K562 (cell line): ENCODE data around the gene RNF224. TPM values are rescaled to one million over a fixed set of nuclear protein-coding genes. Genes with fewer than 3 reads are reported as not detected.

Source experiments
- ATAC-seq: fragments of 200-7000 bp; cut with Tn5 transposase; 3 replicates; pipeline ENCODE4 v1.9.1; 2020; ENCODE audit warnings: moderate library complexity
- BruUV-seq: library from RNA; stranded (reverse); fragments of 400-500 nt; replicated peaks from 2 replicates; lab custom pipeline; 2021; lab: Mats Ljungman, UMichigan
- CTCF ChIA-PET: fragments of 300-600 bp; formaldehyde crosslinking; extraction: SDS; loops from one replicate; lab custom pipeline; 2021; ENCODE audit warnings: low intra/inter-chr PET ratio; lab: Yijun Ruan, JAX
- POLR2A ChIA-PET: fragments of 300-600, 350-650 bp; sonication (Branson Sonifier 250); formaldehyde crosslinking; extraction: SDS; loops from one replicate; lab custom pipeline; 2021; ENCODE audit warnings: antibody characterized with exemption, inconsistent platforms; lab: Yijun Ruan, JAX
- DNase-seq, 4 experiments: peaks; one replicate each; pipeline versions ENCODE4 v3.0.0 to v3.0.0-alpha.2; 2011 to 2018; ENCODE audit warnings: low spot score in 3 of 4, mixed read lengths in 3 of 4; ENCODE audit errors: extremely low read depth in 1 of 4
- FAIRE-seq: peaks from 2 replicates; lab custom pipeline; 2011; peaks lifted over from hg19 to GRCh38; lab: Jason Lieb, UNC
- H2AFZ ChIP-seq: 2 replicates; pipeline ENCODE4 v1.6.0; 2011; ENCODE audit warnings: low read depth, low read length, control low read depth, inconsistent platforms
- H3K27ac ChIP-seq: fragments of 200-600 bp; 3 replicates; pipeline ENCODE4 v1.8.0; 2011; ENCODE audit warnings: low read depth, mild to moderate bottlenecking, control low read depth, inconsistent platforms, low read length, moderate library complexity, mixed read lengths; ENCODE audit errors: extremely low read depth
- H3K27me3 ChIP-seq, 2 experiments: fragments of 300-600 bp in 1 of 2; 2 replicates in 1 of 2; 3 replicates in 1 of 2; pipeline versions ENCODE4 v1.6.0 to v1.8.0; 2011; ENCODE audit warnings: inconsistent platforms in 2 of 2, low read length in 2 of 2, mild to moderate bottlenecking in 1 of 2, mixed read lengths in 1 of 2, moderate library complexity in 1 of 2; ENCODE audit not compliant: control insufficient read depth in 2 of 2, insufficient read depth in 2 of 2
- H3K36me3 ChIP-seq: fragments of 300-600 bp; 3 replicates; pipeline ENCODE4 v1.8.0; 2011; ENCODE audit warnings: mild to moderate bottlenecking, low read length, inconsistent platforms; ENCODE audit not compliant: control insufficient read depth, insufficient read depth
- H3K4me1 ChIP-seq, 2 experiments: fragments of 200-600 bp in 1 of 2; replicated peaks in 1 of 2; 2 replicates in 1 of 2; 3 replicates in 1 of 2; pipeline versions ENCODE4 v1.5.1 to v1.8.0; 2011; ENCODE audit warnings: inconsistent platforms in 2 of 2, low read length in 2 of 2, mild to moderate bottlenecking in 1 of 2, mixed read lengths in 1 of 2, moderate library complexity in 1 of 2; ENCODE audit not compliant: control insufficient read depth in 2 of 2, insufficient read depth in 2 of 2
- H3K4me2 ChIP-seq: 2 replicates; pipeline ENCODE4 v1.6.1; 2011; ENCODE audit warnings: low read length, control low read depth, inconsistent platforms, mixed read lengths; ENCODE audit not compliant: insufficient read depth
- H3K4me3 ChIP-seq: fragments of 200-600 bp; sonication (generic), shearing (Covaris generic); 2 replicates; pipeline ENCODE4 v1.5.1; 2016; ENCODE audit warnings: control low read depth, inconsistent platforms
- H3K79me2 ChIP-seq: fragments of 200-600 bp; 3 replicates; pipeline ENCODE4 v1.8.0; 2011; ENCODE audit warnings: low read length, inconsistent platforms; ENCODE audit not compliant: control insufficient read depth, insufficient read depth
- H3K9ac ChIP-seq, 2 experiments: 2 replicates each; pipeline versions ENCODE4 v1.6.0 to v1.6.1; 2011; ENCODE audit warnings: low read depth in 2 of 2, low read length in 2 of 2, control low read depth in 1 of 2, inconsistent platforms in 1 of 2, mild to moderate bottlenecking in 1 of 2, mixed read lengths in 1 of 2; ENCODE audit not compliant: insufficient read depth in 1 of 2
- H3K9me1 ChIP-seq: one replicate; pipeline ENCODE4 v1.6.0; 2011; ENCODE audit warnings: inconsistent platforms, mild to moderate bottlenecking, low read length, moderate library complexity; ENCODE audit not compliant: control insufficient read depth, insufficient read depth
- H3K9me3 ChIP-seq: replicated peaks from 2 replicates; pipeline ENCODE4 v1.5.1; 2011; ENCODE audit warnings: low read depth, low read length, inconsistent platforms; ENCODE audit not compliant: control insufficient read depth, insufficient read depth
- H4K20me1 ChIP-seq: replicated peaks from 2 replicates; pipeline ENCODE4 v1.6.1; 2011; ENCODE audit warnings: low read length, inconsistent platforms, mixed read lengths; ENCODE audit not compliant: control insufficient read depth, insufficient read depth
- FOXM1 ChIP-seq, 2 experiments: fragments of 450-650 bp in 1 of 2; sonication (generic) in 1 of 2; formaldehyde crosslinking in 1 of 2; IDR thresholded peaks; 2 replicates each; pipeline versions ENCODE4 v1.6.1 to v1.9.0; 2017 to 2022; ENCODE audit warnings: low read depth in 2 of 2, mild to moderate bottlenecking in 2 of 2, missing genetic modification reagents in 1 of 2, moderate library complexity in 1 of 2
- HNRNPUL1 ChIP-seq: fragments of 200-400 bp; formaldehyde crosslinking; IDR thresholded peaks from 2 replicates; pipeline ENCODE4 v1.6.1; 2017; ENCODE audit warnings: low read length
- POLR2G ChIP-seq: fragments of 200-400 bp; formaldehyde crosslinking; IDR thresholded peaks from 2 replicates; pipeline ENCODE4 v1.6.1; 2017; ENCODE audit warnings: low read depth, mild to moderate bottlenecking, antibody characterized with exemption, low read length, moderate library complexity
- PURB ChIP-seq: sonication (generic); formaldehyde crosslinking; IDR thresholded peaks from 2 replicates; pipeline ENCODE4 v1.9.0; 2021; ENCODE audit warnings: low read depth, mild to moderate bottlenecking, missing genetic modification reagents
- RBFOX2 ChIP-seq: fragments of 200-400 bp; formaldehyde crosslinking; IDR thresholded peaks from 2 replicates; pipeline ENCODE4 v1.6.1; 2017; ENCODE audit warnings: low read depth, mild to moderate bottlenecking, low read length, moderate library complexity
- WGBS: fragments of 100-300 bp; shearing (Covaris generic); methylation state at CpG from one replicate; pipeline ENCODE4 v1.1.6; 2016; ENCODE audit warnings: low coverage, mixed read lengths; ENCODE audit not compliant: insufficient coverage; ENCODE audit errors: missing lambda C conversion rate; 5-methylcytosine and 5-hydroxymethylcytosine counted together
- in situ Hi-C: fragments of 300-500 bp; cut with MboI; formaldehyde crosslinking; loops from 4 replicates; pipeline ENCODE4 v1.15.0; 2018; ENCODE audit warnings: inconsistent platforms, mixed read lengths
- intact Hi-C: fragments of 100-400 bp; cut with micrococcal nuclease; formaldehyde crosslinking; loops from 2 replicates; pipeline ENCODE4 v1.14.2; 2022
- polyA plus RNA-seq, 8 experiments: library from polyadenylated mRNA; depleted of rRNA in 4 of 8; stranded (reverse) in 5 of 8; unstranded in 3 of 8; fragments of >200 nt; fragmentation: Nextera tagmentation in 2 of 8; fragmentation: Illumina TruSeq in 1 of 8; extraction: Ambion mirVana in 2 of 8; extraction: Trizol in 1 of 8; gene quantifications; 2 replicates each; pipeline versions ENCODE4 v1.2.1 to v1.2.3, GENCODE V29; 2011 to 2014; ENCODE audit warnings: inconsistent platforms in 1 of 8, missing spikeins in 1 of 8
- total RNA-seq, 7 experiments: library from RNA; depleted of rRNA in 6 of 7; stranded (reverse); fragments of >200 nt in 6 of 7; fragmentation: Illumina TruSeq in 2 of 7; extraction: Trizol in 2 of 7; gene quantifications; 2 replicates each; pipeline versions ENCODE4 v1.2.1 to v1.2.3, GENCODE V29; 2011 to 2021; ENCODE audit warnings: low replicate concordance in 1 of 7

The RNF224 gene
- total and polyA plus RNA-seq, 9 of the 15 experiments (the other 6 are each of a cell fraction or from before 2014, with no cell fraction given), result not detected

DNA sequence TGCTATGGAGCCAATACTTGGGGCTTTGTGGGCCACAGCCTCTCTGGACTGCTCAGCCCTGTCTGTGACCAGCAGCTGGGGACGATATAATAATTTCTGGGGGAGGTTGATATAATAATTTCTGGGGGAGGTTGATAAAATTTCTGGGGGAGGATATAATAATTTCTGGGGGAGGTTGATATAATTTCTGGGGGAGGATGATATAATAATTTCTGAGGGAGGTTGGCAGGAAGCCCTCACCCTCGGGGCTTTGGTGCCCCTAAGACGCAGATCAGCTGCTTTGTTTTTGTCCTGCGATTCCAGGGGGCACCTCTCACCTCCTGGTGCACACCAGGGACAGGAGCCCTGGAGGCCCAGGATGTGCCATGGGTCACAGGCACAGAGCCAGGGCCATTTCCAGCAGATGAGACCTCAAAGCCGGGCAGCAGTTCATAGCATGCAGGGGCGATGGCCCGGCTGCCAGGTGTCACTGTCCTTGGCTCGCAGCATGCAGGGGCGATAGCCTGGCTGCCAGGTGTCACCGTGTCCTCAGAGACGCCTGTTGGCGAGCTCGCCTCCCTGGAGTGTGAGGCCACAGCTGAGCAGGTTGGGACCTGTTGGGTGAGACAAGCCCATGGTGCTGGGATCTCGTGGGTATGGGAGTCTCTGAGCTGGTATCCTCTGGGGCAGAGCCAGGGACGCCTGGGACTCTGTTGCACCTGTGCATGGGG is 46.5 kb downstream of the RNF224 start:
- peaks cover 23% of the 10 kb centered on the region for H3K79me2 ChIP-seq
- H3K27ac ChIP-seq, result no peak overlapping the region
- FAIRE-seq, result no peak
- TF ChIP-seq HNRNPUL1, result no peak
- TF ChIP-seq FOXM1 (IDR thresholded peaks at IDR 0.05; ENCODE audit: low read depth), result no peak
- TF ChIP-seq FOXM1 (CRISPR knock-in tag; IDR thresholded peaks at IDR 0.05; ENCODE audit: low read depth), result 0 out of 2 replicates have a peak, but pooled peaks have one; percentile 36
- TF ChIP-seq RBFOX2, result peak; percentile 55
- peak; percentile 60 for TF ChIP-seq POLR2G
- TF ChIP-seq PURB (CRISPR knock-in tag), result no peak
- no peak overlapping the region for H3K4me2 ChIP-seq
- WGBS, result 79% methylated on average over 14 of the region's 15 CpGs
- no peaks in the 10 kb centered on the region for H3K27me3 ChIP-seq
- in situ Hi-C loops, result no loop called here
- peak in 2 of 4 experiments; percentile 59 to 62 for DNase-seq
- peaks cover 27 to 87% of the 10 kb centered on the region in 2 experiments for H3K4me1 ChIP-seq
- intact Hi-C loops, result no loop called here
- ATAC-seq, result no peak
- ChIA-PET POLR2A (interaction anchor here (0.6 to 1.3 kb wide), 8 partner anchors 9 to 388 kb away, joined by 3 to 6 read pairs (median 3); partner anchors contain the start of gene TRAF2), CTCF (no interaction called here)
- no peaks in the 10 kb centered on the region for H3K9me1 ChIP-seq
- H4K20me1 ChIP-seq, result no peaks in the 10 kb centered on the region
- BruUV-seq, result no TSS peak
- H3K36me3 ChIP-seq, result peaks cover 50% of the 10 kb centered on the region
- no peak overlapping the region for H3K4me3 ChIP-seq
- H3K9ac ChIP-seq, result peak overlapping the region in 1 of 2 experiments; percentile 88; a peak in 2 of 4 replicates
- H2AFZ ChIP-seq, result no peak overlapping the region
- no peaks in the 10 kb centered on the region for H3K9me3 ChIP-seq
